Mucosa of descending colon (tissue), 3 donors: ENCODE results near the gene HACD4. TPM values are rescaled to one million over a fixed set of nuclear protein-coding genes. Genes with fewer than 3 reads are reported as not detected.

Source experiments
- ATAC-seq: fragments of 200-7000 bp; cut with Tn5 transposase; one replicate; pipeline ENCODE4 v1.9.1; 2020; ENCODE audit warnings: mild to moderate bottlenecking, moderate library complexity
- DNase-seq, 3 donors: peaks; one replicate each; pipeline ENCODE4 v3.0.0-alpha.2; 2020
- H3K36me3 ChIP-seq: fragments of 200-600 bp; one replicate; pipeline ENCODE4 v1.8.0; 2021; ENCODE audit warnings: low read depth, mild to moderate bottlenecking
- H3K4me1 ChIP-seq: fragments of 200-600 bp; one replicate; pipeline ENCODE4 v1.8.0; 2021; ENCODE audit warnings: low read depth, mild to moderate bottlenecking
- H3K4me3 ChIP-seq: fragments of 200-600 bp; one replicate; pipeline ENCODE4 v1.8.0; 2021; ENCODE audit warnings: mild to moderate bottlenecking
- H3K9me3 ChIP-seq: fragments of 200-600 bp; one replicate; pipeline ENCODE4 v1.8.0; 2021; ENCODE audit warnings: mild to moderate bottlenecking
- intact Hi-C, 2 donors: fragments of 100-400 bp; cut with DNase I in 1 of 2; cut with micrococcal nuclease in 1 of 2; formaldehyde crosslinking; loops; one replicate each; pipeline versions ENCODE4 v1.11.0 to v1.11.1; 2022; cut with DNase I, micrococcal nuclease
- total RNA-seq, 3 donors: library from RNA; stranded (reverse); fragmentation: NEBNext Ultra II Directional in 2 of 3; extraction: Animal tissue kit (Norgen Biotek cat#: 25700) in 2 of 3; gene quantifications; one replicate each; pipeline versions ENCODE4 v1.2.1 to v1.2.4, GENCODE V29; 2021 to 2023
- TF ChIP-seq, protein P1 (sequence below): fragments of 200-600 bp; IDR thresholded peaks from one replicate; pipeline ENCODE4 v1.8.0; 2022; ENCODE audit warnings: antibody characterized with exemption, mild to moderate bottlenecking
- donor health status: DM: no; HTN: no; CAD: no; lungs with moderate emphysema.
- donor health status: DM: no; HTN: no; CAD: no.
- donor health status: DM: no; HTN: yes; CAD: no.

The HACD4 gene
- total RNA-seq, 3 donors from 2014 or later = 0.93 to 6.1 (median 1.9) TPM

DNA sequence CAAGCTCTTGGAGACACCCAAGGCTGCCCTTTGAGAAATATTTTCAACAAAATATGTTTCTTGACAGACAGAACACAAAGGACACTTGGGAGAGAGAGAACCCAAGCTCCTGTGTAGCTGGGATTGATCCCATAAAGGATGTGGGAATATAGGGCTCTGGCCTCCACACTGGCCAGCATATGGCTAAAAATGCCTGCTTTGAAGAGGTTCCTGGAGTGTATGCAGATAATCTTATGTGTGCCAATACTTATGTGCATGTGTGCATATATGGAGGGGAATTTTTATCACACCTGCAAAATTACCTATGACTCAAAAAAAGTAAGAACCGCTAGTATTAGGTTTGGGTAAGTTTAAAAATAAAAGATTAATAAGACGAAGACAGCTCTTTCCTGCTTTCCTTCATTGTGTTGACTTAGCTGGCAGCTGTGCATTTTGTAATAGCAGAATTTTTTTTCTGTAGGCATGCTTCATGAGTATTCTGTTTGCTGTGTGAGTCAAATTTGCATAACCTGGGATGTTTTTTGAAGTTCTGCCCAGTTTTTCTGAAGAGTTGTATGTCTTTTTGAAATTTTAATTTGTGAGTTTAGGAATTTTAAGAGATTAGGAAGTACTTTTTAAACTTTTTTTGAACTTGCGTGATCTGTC is 42.6 kb downstream of the HACD4 start:
- intact Hi-C loops = no loop called here
- H3K36me3 ChIP-seq = no peaks in the 10 kb centered on the region
- no peaks in the 10 kb centered on the region for H3K4me1 ChIP-seq
- ATAC-seq (no peak), DNase-seq (no peak)
- H3K9me3 ChIP-seq = no peaks in the 10 kb centered on the region
- H3K4me3 ChIP-seq = no peak overlapping the region
- TF ChIP-seq, protein P1, sequence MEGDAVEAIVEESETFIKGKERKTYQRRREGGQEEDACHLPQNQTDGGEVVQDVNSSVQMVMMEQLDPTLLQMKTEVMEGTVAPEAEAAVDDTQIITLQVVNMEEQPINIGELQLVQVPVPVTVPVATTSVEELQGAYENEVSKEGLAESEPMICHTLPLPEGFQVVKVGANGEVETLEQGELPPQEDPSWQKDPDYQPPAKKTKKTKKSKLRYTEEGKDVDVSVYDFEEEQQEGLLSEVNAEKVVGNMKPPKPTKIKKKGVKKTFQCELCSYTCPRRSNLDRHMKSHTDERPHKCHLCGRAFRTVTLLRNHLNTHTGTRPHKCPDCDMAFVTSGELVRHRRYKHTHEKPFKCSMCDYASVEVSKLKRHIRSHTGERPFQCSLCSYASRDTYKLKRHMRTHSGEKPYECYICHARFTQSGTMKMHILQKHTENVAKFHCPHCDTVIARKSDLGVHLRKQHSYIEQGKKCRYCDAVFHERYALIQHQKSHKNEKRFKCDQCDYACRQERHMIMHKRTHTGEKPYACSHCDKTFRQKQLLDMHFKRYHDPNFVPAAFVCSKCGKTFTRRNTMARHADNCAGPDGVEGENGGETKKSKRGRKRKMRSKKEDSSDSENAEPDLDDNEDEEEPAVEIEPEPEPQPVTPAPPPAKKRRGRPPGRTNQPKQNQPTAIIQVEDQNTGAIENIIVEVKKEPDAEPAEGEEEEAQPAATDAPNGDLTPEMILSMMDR = no peak

DNA sequence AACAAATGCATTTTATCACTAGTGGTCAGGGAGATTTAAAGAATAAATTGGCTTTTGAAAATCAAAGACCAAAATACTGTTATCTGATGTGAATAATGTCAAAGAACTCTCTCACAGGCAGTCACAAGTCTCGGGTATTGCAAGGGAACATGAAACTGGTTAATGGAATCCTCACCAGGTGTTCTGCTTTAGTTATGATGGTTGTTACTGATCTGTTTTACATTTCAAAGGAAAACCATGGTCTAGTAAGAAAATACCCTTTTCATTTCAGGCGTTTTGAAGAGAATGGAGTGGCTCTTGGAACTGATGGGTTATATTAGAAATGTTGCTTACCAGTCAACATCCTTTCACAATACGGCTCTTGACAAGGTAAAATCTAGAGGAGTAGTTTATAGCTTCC is 43.4 kb downstream of the HACD4 start:
- Histone ChIP-seq H3K9me3 (no peaks in the 10 kb centered on the region), H3K4me1 (no peaks in the 10 kb centered on the region), H3K36me3 (no peaks in the 10 kb centered on the region), H3K4me3 (no peak overlapping the region)
- TF ChIP-seq, protein P1 = no peak
- intact Hi-C loops = no loop called here
- DNase-seq = no peak
- ATAC-seq = no peak

DNA sequence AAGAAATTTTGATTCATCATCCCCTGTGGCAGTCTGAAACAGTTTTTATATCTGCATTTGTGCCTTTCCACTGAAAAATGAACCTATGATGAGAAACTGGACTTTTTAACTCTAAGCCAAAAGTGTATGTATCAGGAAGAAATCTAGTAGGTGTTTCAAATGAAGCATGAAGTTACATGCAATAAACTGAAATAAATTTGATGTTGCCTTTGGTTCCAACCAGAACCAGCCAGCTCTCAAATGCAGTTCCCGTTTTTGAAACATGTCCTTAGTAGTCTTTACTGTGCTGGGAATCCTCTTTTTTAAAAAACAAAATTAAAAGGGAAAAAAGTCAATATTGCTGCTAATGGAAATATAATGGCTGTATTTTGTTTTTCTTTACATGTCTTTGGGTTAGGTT is 43.9 kb downstream of the HACD4 start:
- Histone ChIP-seq H3K9me3 (no peaks in the 10 kb centered on the region), H3K4me3 (no peak overlapping the region), H3K36me3 (no peaks in the 10 kb centered on the region), H3K4me1 (no peaks in the 10 kb centered on the region)
- intact Hi-C loops = no loop called here
- DNase-seq (no peak), ATAC-seq (no peak)
- TF ChIP-seq, protein P1 = no peak

DNA sequence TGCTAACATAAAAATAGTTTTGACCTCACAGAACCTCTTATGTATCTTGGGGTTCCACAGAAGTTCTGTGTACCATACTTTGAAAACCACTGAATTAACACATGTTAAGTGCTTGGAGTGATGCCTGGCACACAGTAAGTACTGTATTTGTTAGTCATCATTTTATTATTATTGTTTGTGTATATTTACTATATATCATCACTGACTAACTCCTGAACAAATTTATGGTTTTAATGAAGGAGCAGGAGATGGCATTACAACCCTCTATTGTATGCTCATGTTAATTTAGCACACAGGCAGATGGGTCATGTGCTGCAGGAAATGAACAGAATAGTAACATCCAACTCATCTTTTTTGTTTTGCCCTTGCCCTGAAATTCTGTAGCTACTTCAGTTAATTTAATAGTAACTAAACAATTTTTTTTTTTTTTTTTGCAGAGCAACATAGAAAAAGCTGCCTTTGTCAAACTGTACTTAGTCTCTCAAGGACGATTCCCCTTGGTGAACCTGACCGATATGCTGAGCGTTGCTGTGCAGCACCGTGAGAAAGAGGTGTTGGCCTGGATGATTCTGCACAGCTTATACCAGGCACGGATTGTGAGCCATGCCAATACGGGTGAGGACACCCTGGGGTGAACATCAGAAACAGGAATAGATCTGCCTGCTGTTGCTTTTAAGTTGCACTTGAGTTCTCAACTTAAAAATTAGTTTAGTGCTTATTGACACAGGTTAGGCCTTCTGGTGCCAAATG is 45.4 kb downstream of the HACD4 start:
- Histone ChIP-seq H3K4me1 (no peaks in the 10 kb centered on the region), H3K9me3 (no peaks in the 10 kb centered on the region), H3K4me3 (no peak overlapping the region), H3K36me3 (no peaks in the 10 kb centered on the region)
- no peak for ATAC-seq
- no peak for DNase-seq
- TF ChIP-seq, protein P1 = no peak
- intact Hi-C loops = no loop called here

DNA sequence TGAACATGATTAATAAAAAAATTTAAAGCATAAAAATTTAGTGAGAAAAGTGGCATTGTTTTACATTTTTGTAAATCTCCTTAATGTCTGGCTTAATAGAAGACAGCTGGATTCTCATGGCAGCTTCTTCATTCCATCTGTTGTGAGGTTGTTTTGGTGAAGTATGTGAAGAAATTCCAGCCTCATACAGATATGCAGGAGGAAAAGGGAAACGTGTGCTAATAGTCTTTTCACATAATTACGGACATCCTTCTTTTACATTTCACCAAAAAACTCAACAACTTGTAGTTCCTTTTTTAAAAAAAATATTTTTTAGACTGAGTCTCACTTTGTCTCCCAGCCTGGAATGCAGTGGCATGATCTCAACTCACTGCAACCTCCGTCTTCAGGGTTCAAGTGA is 46.9 kb downstream of the HACD4 start:
- no peak for ATAC-seq
- H3K4me3 ChIP-seq = no peak overlapping the region
- TF ChIP-seq, protein P1 = no peak
- no peak for DNase-seq
- no peaks in the 10 kb centered on the region for H3K4me1 ChIP-seq
- H3K36me3 ChIP-seq = no peaks in the 10 kb centered on the region
- H3K9me3 ChIP-seq = no peaks in the 10 kb centered on the region
- intact Hi-C loops = no loop called here
